ENCODE data around the gene ACP7. TPM values are rescaled to one million over a fixed set of nuclear protein-coding genes. Genes with fewer than 3 reads are reported as not detected.

ACP7 gene
- total and polyA plus RNA-seq, 2 of the 4 experiments (the other 2 are of a cell fraction): not detected

DNA sequence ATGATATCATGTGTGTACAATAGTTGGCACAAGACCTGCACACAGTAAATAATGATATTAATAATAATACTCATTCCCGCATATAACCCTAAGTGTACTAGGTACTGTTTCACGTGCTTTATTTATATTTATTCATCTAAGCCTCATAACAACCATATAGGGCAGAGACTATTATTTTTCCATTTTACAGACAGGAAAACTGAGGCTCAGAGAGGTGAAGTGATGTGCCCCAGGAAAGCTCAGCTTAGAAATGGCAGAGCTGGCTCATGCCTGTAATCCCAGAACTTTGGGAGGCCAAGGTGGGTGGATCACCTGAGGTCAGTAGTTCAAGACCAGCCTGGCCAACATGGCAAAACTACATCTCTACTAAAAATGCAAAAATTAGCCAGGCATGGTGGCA is 13.6 kb downstream of the ACP7 start:
- WGBS, 2 experiments (ENCODE audit: extremely low coverage in 2 of 2, insufficient read length in 1 of 2): no CpG with 5 or more reads among the region's 2 CpGs
- Histone ChIP-seq H2AK5ac (ENCODE audit: low read depth, low read length) (no peak overlapping the region), H3K14ac (replicated peaks; ENCODE audit: low read depth, low read length) (no peak overlapping the region), H4K8ac (ENCODE audit: low read depth in 2 of 2, low read length in 2 of 2) (no peak overlapping the region), H3K79me1 (ENCODE audit: low read depth in 1 of 2, low read length in 2 of 2) (no peaks in the 10 kb centered on the region), H2BK20ac (ENCODE audit: low read depth, low read length) (no peak overlapping the region), H3K4me3 (ENCODE audit: insufficient read depth, low read depth, low read length) (no peak overlapping the region), H3K4me2 (ENCODE audit: low read depth, low read length) (no peak overlapping the region), H2BK5ac (ENCODE audit: low read depth, low read length, poor library complexity, severe bottlenecking) (no peak overlapping the region), H3K4ac (ENCODE audit: low read depth, low read length) (no peak overlapping the region), H4K5ac (ENCODE audit: low read depth, low read length) (no peak overlapping the region), H3K18ac (ENCODE audit: low read depth, low read length) (no peak overlapping the region), H3K27ac (ENCODE audit: insufficient read depth, low read length) (no peak overlapping the region), H3K9me1 (ENCODE audit: insufficient read depth, low read length) (no peaks in the 10 kb centered on the region), H2BK15ac (ENCODE audit: low read depth, low read length) (no peak overlapping the region), H4K91ac (ENCODE audit: insufficient read depth, low read depth, low read length) (no peak overlapping the region), H2AK9ac (replicated peaks; ENCODE audit: low read depth, low read length, poor library complexity) (no peak overlapping the region), H3K4me1 (ENCODE audit: control insufficient read depth, insufficient read depth, low read length) (0 out of 2 replicates have a peak, but pooled peaks cover 2% of the 10 kb centered on the region), H2AFZ (replicated peaks; ENCODE audit: low read length, poor library complexity) (no peak overlapping the region), H3K56ac (ENCODE audit: extremely low read depth, insufficient read depth, low read length) (no peak overlapping the region), H3K36me3 (ENCODE audit: control insufficient read depth, insufficient read depth, low read length) (no peaks in the 10 kb centered on the region), H4K20me1 (ENCODE audit: insufficient read depth, low read length) (no peaks in the 10 kb centered on the region), H3K27me3 (ENCODE audit: control insufficient read depth, insufficient read depth, low read length) (peaks cover 17% of the 10 kb centered on the region), H2BK120ac (ENCODE audit: low read depth, low read length) (no peak overlapping the region), H3K9me3 (ENCODE audit: control insufficient read depth, insufficient read depth, low read length) (no peaks in the 10 kb centered on the region), H3K23ac (ENCODE audit: low read depth, low read length) (no peak overlapping the region), H3K9ac (ENCODE audit: low read depth, low read length) (no peak overlapping the region)
- POLR2A ChIA-PET (ENCODE audit: unreplicated experiment): no interaction called here
- no TSS peak for BruUV-seq (replicated peaks)
- ATAC-seq (ENCODE audit: low read depth) (no peak), DNase-seq (no peak)
- in situ Hi-C loops (cut with MboI; ENCODE audit: low sequenced_read_pairs): no loop called here
- TF ChIP-seq POLR2A (IDR thresholded peaks at IDR 0.05; ENCODE audit: low read depth, low read length) (no peak), MAFK (IDR thresholded peaks at IDR 0.05; ENCODE audit: low read depth, low read length) (no peak), CEBPB (IDR thresholded peaks at IDR 0.05; ENCODE audit: low read depth, low read length) (no peak), FOS (IDR thresholded peaks at IDR 0.05; ENCODE audit: low read depth, low read length) (no peak), USF2 (IDR thresholded peaks at IDR 0.05; ENCODE audit: low read depth, low read length) (no peak), BHLHE40 (IDR thresholded peaks at IDR 0.05; ENCODE audit: low read depth, low read length) (no peak), CHD1 (IDR thresholded peaks at IDR 0.05; ENCODE audit: low read depth, low read length) (no peak), RCOR1 (IDR thresholded peaks at IDR 0.05; ENCODE audit: insufficient replicate concordance, low read length) (no peak), NFE2L2 (IDR thresholded peaks at IDR 0.05; ENCODE audit: low read depth, low read length) (no peak), MXI1 (IDR thresholded peaks at IDR 0.05; ENCODE audit: borderline replicate concordance, low read depth, low read length) (no peak), SMC3 (IDR thresholded peaks at IDR 0.05; ENCODE audit: low read depth, low read length) (no peak), RFX5 (IDR thresholded peaks at IDR 0.05; ENCODE audit: low read depth, low read length) (no peak), RAD21 (IDR thresholded peaks at IDR 0.05; ENCODE audit: low read length) (no peak), MAZ (IDR thresholded peaks at IDR 0.05; ENCODE audit: borderline replicate concordance, low read depth, low read length) (no peak)
- TF ChIP-seq, protein P1, sequence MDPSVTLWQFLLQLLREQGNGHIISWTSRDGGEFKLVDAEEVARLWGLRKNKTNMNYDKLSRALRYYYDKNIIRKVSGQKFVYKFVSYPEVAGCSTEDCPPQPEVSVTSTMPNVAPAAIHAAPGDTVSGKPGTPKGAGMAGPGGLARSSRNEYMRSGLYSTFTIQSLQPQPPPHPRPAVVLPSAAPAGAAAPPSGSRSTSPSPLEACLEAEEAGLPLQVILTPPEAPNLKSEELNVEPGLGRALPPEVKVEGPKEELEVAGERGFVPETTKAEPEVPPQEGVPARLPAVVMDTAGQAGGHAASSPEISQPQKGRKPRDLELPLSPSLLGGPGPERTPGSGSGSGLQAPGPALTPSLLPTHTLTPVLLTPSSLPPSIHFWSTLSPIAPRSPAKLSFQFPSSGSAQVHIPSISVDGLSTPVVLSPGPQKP (IDR thresholded peaks at IDR 0.05; ENCODE audit: borderline replicate concordance, low read depth, low read length): no peak
- TF ChIP-seq, protein P2, sequence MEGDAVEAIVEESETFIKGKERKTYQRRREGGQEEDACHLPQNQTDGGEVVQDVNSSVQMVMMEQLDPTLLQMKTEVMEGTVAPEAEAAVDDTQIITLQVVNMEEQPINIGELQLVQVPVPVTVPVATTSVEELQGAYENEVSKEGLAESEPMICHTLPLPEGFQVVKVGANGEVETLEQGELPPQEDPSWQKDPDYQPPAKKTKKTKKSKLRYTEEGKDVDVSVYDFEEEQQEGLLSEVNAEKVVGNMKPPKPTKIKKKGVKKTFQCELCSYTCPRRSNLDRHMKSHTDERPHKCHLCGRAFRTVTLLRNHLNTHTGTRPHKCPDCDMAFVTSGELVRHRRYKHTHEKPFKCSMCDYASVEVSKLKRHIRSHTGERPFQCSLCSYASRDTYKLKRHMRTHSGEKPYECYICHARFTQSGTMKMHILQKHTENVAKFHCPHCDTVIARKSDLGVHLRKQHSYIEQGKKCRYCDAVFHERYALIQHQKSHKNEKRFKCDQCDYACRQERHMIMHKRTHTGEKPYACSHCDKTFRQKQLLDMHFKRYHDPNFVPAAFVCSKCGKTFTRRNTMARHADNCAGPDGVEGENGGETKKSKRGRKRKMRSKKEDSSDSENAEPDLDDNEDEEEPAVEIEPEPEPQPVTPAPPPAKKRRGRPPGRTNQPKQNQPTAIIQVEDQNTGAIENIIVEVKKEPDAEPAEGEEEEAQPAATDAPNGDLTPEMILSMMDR (conservative IDR thresholded peaks at IDR 0.05; ENCODE audit: low read depth, low read length): no peak
- CTCF ChIA-PET: no interaction called here
- dilution Hi-C loops (cut with HindIII; ENCODE audit: low sequenced_read_pairs, unreplicated experiment): no loop called here
- intact Hi-C loops (cut with micrococcal nuclease): no loop called here
